K562 (cell line): ENCODE measurements around the gene DHODH. TPM values are rescaled to one million over a fixed set of nuclear protein-coding genes. Genes with fewer than 3 reads are reported as not detected.

Experiments
- FOSL1 ChIP-seq: fragments of 200-800 bp; sonication (Bioruptor generic); conservative IDR thresholded peaks from 2 replicates; pipeline ENCODE4 v1.6.1; 2016; ENCODE audit warnings: missing genetic modification characterization, missing compliant biosample characterization
- KAT7 ChIP-seq: sonication (generic); formaldehyde crosslinking; IDR thresholded peaks from 2 replicates; pipeline ENCODE4 v1.8.0; 2022; ENCODE audit warnings: missing genetic modification reagents, mild to moderate bottlenecking, borderline replicate concordance
- RBM34 ChIP-seq: fragments of 200-400 bp; formaldehyde crosslinking; IDR thresholded peaks from 2 replicates; pipeline ENCODE4 v1.6.1; 2018; ENCODE audit warnings: low read length, borderline replicate concordance; ENCODE audit not compliant: insufficient read depth
- SAFB2 ChIP-seq: fragments of 200-400 bp; formaldehyde crosslinking; IDR thresholded peaks from 2 replicates; pipeline ENCODE4 v1.6.1; 2018; ENCODE audit warnings: borderline replicate concordance, low read length, low read depth, moderate library complexity; ENCODE audit not compliant: severe bottlenecking
- SNIP1 ChIP-seq: fragments of 450-650 bp; IDR thresholded peaks from 2 replicates; pipeline ENCODE4 v1.7.1; 2017; ENCODE audit warnings: low read depth, mild to moderate bottlenecking
- TCFL5 ChIP-seq: fragments of 250-450 bp; sonication (Bioruptor Pico); conservative IDR thresholded peaks from 2 replicates; pipeline ENCODE4 v1.6.1; 2021; ENCODE audit warnings: mild to moderate bottlenecking, moderate library complexity, matching md5 sums
- ZNF184 ChIP-seq: sonication (generic); formaldehyde crosslinking; IDR thresholded peaks from 2 replicates; pipeline ENCODE4 v1.5.0; 2020; ENCODE audit warnings: missing genetic modification reagents
- ZNF311 ChIP-seq: fragments of 250-450 bp; sonication (Bioruptor Pico); IDR thresholded peaks from 2 replicates; pipeline ENCODE4 v1.4.0; 2020; ENCODE audit warnings: mild to moderate bottlenecking, moderate library complexity
- ZNF609 ChIP-seq: sonication (generic); formaldehyde crosslinking; IDR thresholded peaks from 2 replicates; pipeline ENCODE4 v1.8.1; 2023; ENCODE audit warnings: missing genetic modification reagents, mild to moderate bottlenecking, borderline replicate concordance
- ZNF830 ChIP-seq: fragments of 250-450 bp; sonication (Bioruptor Pico); IDR thresholded peaks from 2 replicates; pipeline ENCODE4 v1.5.0; 2021; ENCODE audit warnings: mild to moderate bottlenecking
- polyA plus RNA-seq, 8 experiments: library from polyadenylated mRNA; depleted of rRNA in 4 of 8; stranded (reverse) in 5 of 8; unstranded in 3 of 8; fragments of >200 nt; fragmentation: Nextera tagmentation in 2 of 8; fragmentation: Illumina TruSeq in 1 of 8; extraction: Ambion mirVana in 2 of 8; extraction: Trizol in 1 of 8; gene quantifications; 2 replicates each; pipeline versions ENCODE4 v1.2.1 to v1.2.3, GENCODE V29; 2011 to 2014; ENCODE audit warnings: inconsistent platforms in 1 of 8, missing spikeins in 1 of 8
- total RNA-seq, 7 experiments: library from RNA; depleted of rRNA in 6 of 7; stranded (reverse); fragments of >200 nt in 6 of 7; fragmentation: Illumina TruSeq in 2 of 7; extraction: Trizol in 2 of 7; gene quantifications; 2 replicates each; pipeline versions ENCODE4 v1.2.1 to v1.2.3, GENCODE V29; 2011 to 2021; ENCODE audit warnings: low replicate concordance in 1 of 7
- TF ChIP-seq, protein P1 (sequence below), 2 experiments: IDR thresholded peaks; 2 replicates each; pipeline ENCODE4 v1.6.1; 2011; ENCODE audit warnings: borderline replicate concordance in 1 of 2, control low read depth in 1 of 2, low read depth in 1 of 2, low read length in 1 of 2, mild to moderate bottlenecking in 1 of 2, mixed read lengths in 1 of 2, moderate library complexity in 1 of 2; ENCODE audit not compliant: insufficient read depth in 1 of 2, insufficient read length in 1 of 2, poor library complexity in 1 of 2, severe bottlenecking in 1 of 2; ENCODE audit errors: extremely low read depth in 1 of 2
- TF ChIP-seq, protein P2 (sequence below): sonication (generic); formaldehyde crosslinking; IDR thresholded peaks from 2 replicates; pipeline ENCODE4 v1.9.0; 2022; ENCODE audit warnings: mild to moderate bottlenecking, missing genetic modification reagents

DHODH gene
- total and polyA plus RNA-seq, 9 of the 15 experiments (the other 6 are each of a cell fraction or from before 2014, with no cell fraction given): 4.3 to 19.9 (median 12.7) TPM

GRCh38 chr16:72013389-72013788 is 4.8 kb downstream of the DHODH start (continued):
- TF ChIP-seq ZNF609 (CRISPR knock-in tag) (no peak), ZNF184 (CRISPR knock-in tag) (no peak), KAT7 (CRISPR knock-in tag) (no peak), TCFL5 (CRISPR knock-in tag) (no peak), SNIP1 (no peak), ZNF311 (CRISPR knock-in tag) (no peak), SAFB2 (no peak), RBM34 (no peak), FOSL1 (tag) (peak; percentile 26; the same call in 1 of the 2 replicates), ZNF830 (CRISPR knock-in tag) (no peak)
- TF ChIP-seq, protein P1, sequence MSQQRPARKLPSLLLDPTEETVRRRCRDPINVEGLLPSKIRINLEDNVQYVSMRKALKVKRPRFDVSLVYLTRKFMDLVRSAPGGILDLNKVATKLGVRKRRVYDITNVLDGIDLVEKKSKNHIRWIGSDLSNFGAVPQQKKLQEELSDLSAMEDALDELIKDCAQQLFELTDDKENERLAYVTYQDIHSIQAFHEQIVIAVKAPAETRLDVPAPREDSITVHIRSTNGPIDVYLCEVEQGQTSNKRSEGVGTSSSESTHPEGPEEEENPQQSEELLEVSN (IDR thresholded peaks at IDR 0.05; ENCODE audit: borderline replicate concordance in 1 of 2, extremely low read depth in 1 of 2, insufficient read depth in 1 of 2, insufficient read length in 1 of 2, low read depth in 1 of 2, low read length in 1 of 2, poor library complexity in 1 of 2, severe bottlenecking in 1 of 2): peak in 1 of 2 experiments; percentile 23
- TF ChIP-seq, protein P2, sequence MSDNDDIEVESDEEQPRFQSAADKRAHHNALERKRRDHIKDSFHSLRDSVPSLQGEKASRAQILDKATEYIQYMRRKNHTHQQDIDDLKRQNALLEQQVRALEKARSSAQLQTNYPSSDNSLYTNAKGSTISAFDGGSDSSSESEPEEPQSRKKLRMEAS: 0 out of 2 replicates have a peak, but pooled peaks have one; percentile 38
